ENCODE measurements around the gene PNKD.
"Not testable (repeated sequence)": the region's sequence is repeated elsewhere in the genome, so short reads cannot be mapped to it uniquely, and the experiment has no call there.

PNKD gene

GRCh38 chr2:218293715-218294429, 23.6 kb downstream of the PNKD start:
- DNase-seq = peak; percentile 45

GRCh38 chr2:218294430-218295022, 24.2 kb downstream of the PNKD start:
- DNase-seq = no peak

DNA sequence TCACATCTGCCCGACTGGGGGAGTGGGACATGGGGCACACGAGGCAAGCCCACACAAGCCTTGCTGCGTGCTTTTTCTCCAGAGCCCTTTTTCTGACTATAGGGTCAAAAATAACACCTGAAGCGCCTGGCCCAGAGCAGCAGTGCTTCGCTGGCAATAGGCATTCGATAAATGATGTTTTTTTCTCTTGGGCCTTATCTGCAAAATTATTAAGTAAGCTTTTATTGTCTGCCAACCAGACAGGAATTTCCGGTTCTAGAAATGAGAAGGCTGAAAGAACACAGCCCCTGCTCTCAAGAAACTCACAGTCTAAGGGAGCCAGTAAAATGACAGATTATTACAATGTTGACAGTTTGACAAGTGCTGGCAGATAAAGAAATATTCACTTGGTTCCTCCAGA, 24.7 kb downstream of the PNKD start:
- DNase-seq = no peak

- no peak for DNase-seq
Measured at GRCh38 chr2:218296200-218296599, 25.9 kb downstream of the PNKD start.

GRCh38 chr2:218296847-218297246, 26.5 kb downstream of the PNKD start:
- no peak for DNase-seq

DNA sequence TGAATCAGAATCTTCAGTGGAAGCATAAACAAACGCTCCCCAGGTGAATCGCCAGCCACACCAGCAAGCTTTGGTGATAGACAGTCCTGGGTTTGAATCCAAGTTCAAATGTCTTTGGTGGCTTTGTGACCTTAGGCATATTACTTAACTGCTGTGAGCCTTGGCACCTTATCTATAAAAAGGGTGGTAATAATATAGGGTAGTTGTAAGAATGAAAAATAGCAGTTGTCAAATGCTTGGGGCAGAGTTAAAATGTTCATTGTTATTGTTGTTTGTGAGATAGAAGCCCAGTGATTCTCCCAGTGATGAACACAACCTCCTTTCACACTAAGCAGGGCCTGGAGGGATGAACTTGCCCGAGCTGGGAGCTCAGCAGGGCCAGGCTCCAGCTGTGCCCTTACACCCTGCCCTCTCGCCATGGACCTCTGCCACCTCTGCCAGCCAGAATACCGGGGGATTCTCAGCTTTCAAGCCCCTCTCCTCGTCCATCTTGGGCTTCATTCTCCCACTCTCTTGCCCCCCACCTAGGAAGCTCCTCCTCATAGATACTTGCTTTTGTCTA, 28.1 kb downstream of the PNKD start:
- DNase-seq = no peak

DNA sequence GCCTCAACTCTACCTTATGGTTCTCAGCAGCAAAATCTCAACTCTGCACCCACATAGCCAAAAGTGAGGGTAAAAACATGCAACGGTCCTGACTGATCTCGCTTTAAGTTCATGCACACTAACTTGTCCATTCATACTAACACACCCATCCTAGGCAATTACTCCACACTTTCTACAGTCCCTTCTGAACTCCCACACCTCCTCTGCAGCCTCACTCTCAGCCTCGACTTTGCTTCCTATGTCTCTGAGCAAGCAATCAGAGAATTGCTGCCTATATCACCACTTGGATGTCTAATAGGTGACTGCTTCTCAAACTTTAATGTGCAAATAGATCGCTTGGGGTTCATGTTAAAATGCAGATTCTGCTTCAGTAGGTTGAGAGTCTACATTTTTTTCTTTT, 29.8 kb downstream of the PNKD start:
- no peak for DNase-seq

DNA sequence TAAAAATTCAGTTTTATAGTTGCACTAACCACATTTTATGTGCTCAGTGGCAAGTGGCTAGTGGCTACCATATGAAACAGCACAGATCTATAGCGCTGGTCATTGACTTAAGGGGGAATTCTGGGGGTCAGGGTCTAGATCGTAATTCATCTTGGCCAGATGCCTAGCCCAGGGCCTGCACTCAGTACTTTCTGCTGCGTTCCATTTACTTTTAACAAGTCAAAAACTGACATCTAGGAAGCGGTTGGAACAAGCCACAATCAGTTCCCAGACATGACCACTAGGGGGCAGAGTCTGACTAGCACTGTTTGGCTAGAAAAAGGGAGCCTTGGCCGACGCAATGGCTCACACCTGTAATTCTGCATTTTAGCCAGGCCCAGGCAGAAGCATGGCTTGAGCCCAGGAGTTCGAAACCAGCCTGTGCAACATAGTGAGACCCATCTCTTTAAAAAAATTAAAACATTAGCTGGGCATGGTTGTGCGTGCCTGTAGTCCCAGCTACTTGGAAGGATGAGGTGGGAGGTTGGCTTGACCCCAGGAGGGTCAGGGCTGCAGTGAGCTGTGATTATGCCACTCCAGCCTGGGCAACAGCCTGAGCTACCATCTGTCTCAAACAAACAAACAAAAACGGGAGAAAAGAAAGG, 31.0 kb downstream of the PNKD start:
- DNase-seq = peak; percentile 91

DNA sequence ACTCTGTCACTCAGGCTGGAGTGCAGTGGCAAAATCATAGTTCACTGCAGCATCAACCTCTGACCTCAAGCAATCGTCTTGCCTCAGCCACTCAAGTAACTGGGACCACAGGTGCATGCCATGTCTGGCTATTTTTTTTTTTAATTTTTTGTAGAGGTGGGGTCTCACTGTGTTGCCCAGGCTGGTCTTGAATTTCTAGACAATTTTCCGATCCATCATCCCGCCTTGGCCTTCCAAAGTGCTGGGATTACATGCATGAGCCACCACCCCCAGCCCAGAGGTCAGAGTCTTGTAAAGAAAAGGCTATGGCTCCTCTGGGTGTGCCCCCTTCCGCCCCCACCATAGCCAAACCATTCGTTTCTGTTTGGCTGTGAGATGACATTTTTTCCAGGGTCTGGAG, 35.1 kb downstream of the PNKD start:
- no peak for DNase-seq

GRCh38 chr2:218306184-218306920, 36.0 kb downstream of the PNKD start:
- DNase-seq = no peak

- DNase-seq = no peak
Measured at GRCh38 chr2:218307415-218308090, 37.2 kb downstream of the PNKD start.

DNA sequence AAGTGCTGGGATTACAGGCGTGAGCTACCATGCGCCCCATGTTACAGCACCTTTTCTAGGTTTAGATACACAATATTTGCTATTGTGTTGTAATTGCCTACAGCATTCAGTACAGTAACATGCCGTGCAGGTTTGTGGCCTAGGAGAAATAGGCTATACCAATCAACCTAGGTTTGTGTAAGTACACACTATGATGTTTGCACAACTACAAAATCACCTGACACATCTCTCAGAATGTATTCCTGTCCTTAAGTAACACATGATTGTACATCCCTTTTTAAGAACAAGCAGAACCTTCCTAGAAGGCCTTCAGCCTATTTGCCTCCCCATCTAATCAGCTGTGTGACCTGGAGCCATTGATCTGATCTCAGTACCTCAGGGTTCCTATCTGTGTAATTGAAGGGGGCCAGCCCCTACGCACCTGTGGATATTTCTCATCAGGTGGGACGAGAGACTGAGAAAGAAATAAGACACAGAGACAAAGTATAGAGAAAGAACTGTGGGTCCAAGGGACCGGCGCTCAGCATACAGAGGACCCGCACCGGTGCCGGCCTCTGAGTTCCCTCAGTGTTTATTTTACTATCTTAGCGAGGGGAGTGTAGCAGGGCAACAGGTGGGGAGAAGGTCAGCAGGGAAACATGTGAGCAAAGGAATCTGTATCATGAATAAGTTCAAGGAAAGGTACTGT, 40.7 kb downstream of the PNKD start:
- no peak for DNase-seq

DNA sequence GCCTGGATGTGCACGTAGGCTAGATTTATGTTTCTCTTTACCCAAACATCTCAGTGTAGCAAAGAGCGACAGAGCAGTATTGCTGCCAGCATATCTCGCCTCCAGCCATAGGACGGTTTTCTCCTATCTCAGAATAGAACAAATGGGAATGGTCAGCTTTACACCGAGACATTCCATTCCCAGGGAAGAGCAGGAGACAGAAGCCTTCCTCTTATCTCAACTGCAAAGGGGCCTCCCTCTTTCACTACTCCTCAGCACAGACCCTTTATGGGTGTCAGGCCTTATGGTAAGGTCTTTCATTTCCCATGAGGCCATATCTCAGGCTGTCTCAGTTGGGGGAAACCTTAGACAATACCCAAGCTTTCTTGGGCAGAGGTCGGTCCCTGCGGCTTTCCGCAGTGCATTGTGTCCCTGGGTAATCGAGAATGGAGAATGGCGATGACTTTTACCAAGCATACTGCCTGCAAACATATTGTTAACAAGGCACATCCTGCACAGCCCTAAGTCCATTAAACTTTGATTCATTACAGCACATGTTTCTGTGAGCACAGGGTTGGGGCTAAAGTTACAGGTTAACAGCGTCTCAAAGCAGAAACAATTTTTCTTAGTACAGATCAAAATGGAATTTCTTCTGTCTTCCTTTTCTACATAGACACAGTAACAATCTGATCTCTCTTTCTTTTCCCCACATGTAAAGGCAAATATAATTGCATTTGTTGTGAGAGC, 41.4 kb downstream of the PNKD start:
- DNase-seq = not testable (repeated sequence)

DNA sequence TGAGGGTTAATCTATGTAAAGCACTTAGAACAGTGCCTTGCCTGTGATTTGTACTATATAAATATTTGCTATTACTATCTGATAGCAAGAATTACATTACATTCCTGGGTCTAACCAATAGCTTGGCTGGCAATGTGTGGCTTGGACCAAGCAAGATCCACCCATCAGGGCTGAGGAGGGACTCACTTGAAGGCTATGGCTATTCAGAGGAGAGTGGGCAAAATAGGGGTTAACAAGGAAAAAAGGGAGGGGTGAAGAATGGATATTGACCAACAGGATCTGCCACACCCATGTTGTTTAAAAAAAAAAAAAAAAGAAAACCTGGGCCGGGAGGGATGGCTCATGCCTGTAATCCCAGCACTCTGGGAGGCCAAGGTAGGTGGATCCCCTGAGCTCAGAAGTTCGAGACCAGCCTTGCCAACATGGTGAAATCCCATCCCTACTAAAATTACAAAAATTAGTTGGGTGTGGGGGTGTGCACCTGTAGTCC, 42.0 kb downstream of the PNKD start:
- no peak for DNase-seq

GRCh38 chr2:218313356-218313755, 43.0 kb downstream of the PNKD start:
- no peak for DNase-seq

DNA sequence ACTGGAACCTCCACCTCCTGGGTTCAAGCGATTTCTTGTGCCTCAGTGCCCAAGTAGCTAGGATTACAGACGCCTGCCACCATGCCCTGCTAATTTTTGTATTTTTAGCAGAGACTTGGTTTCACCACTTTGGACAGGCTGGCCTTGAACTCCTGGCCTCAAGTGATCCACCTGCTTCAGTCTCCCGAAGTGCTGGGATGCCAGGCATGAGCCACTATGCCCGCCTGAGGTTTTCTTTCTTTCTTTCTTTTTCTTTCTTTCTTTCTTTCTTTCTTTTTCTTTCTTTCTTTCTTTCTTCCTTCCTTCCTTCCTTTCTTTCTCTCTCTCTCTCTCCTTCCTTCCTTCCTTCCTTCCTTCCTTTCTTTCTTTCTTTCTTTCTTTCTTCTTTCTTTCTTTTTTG, 44.4 kb downstream of the PNKD start:
- DNase-seq = not testable (repeated sequence)

GRCh38 chr2:218315397-218315796, 45.1 kb downstream of the PNKD start:
- DNase-seq = no peak

DNA sequence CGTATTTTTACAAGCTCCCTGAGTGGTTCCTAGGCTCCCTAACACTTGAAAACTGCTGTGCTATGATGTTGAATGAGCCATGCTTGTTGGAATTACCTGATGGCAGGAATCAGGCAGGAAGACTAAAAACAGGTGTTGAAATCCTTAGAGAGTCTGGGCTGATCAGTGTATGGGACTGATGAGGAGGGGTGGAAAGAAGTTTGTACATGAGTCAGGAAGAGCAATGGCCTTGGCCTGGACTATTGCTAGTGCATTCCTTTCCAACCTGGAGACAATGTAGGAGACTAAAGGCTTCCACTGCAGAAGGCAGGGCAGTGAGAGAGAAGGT, 46.9 kb downstream of the PNKD start:
- no peak for DNase-seq

DNA sequence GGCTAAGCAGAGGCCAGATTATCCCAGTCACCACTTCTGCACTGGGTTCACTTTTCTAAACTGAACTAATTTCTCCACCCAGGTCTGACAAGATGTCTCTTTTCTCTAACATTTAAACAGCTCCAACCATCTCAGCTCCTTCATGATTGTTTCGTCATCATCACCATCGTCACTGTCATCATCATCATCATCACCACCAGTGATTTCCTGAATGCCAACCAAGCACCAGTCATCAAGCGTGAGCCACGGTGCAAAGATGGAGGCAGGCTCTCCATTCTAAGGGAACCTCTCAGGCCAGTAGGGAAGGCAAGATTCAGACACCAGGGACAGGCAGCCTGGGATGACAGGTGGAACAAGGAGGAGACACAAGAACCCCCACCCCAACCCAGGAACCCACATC, 47.5 kb downstream of the PNKD start:
- peak; percentile 57 for DNase-seq

DNA sequence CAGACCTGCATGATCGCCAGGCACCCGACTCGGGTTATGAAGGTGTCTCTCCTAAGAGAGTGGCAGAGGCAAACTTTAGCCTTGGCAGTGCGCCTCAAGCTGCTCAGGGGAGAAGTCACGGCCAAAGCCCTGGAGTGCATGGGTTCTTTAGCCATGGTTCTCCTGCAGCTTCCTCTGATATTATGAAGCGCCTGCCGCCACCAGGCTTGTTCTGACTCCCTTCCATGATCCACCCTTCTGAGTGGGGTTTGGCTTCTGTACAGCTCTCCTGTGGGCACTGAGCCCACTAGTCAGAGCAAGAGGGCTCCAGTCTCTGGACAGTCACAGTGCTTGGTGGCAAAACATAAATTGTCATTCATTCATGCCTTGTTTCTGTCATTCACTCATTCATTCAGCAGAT, 47.9 kb downstream of the PNKD start:
- no peak for DNase-seq

- DNase-seq = peak; percentile 20
Measured at GRCh38 chr2:218319813-218320365, 49.6 kb downstream of the PNKD start.

Data from suppressor macrophage treated with lipopolysaccharide for 4 hours (primary cell).